HG02798 (cell line): ENCODE measurements around the gene EPS8L3.

Experiments used
- ATAC-seq: cut with Tn5 transposase; IDR thresholded peaks from one replicate; pipeline ENCODE4 v1.9.1; 2021; ENCODE audit warnings: mild to moderate bottlenecking; ENCODE audit not compliant: unreplicated experiment, poor library complexity

EPS8L3 gene

GRCh38 chr1:109782927-109783326 is 19.2 kb upstream of the EPS8L3 start:
- no peak for ATAC-seq

GRCh38 chr1:109782514-109782913 is 18.8 kb upstream of the EPS8L3 start:
- ATAC-seq, result no peak

GRCh38 chr1:109781806-109782205 is 18.1 kb upstream of the EPS8L3 start:
- ATAC-seq, result no peak

GRCh38 chr1:109780982-109781381 is 17.3 kb upstream of the EPS8L3 start:
- no peak for ATAC-seq

GRCh38 chr1:109777980-109778625 is 14.4 kb upstream of the EPS8L3 start:
- no peak for ATAC-seq

- no peak for ATAC-seq
These were observed 13.7 kb upstream of the EPS8L3 start for GRCh38 chr1:109777436-109777835.

- peak; percentile 80 for ATAC-seq
These were observed 13.2 kb upstream of the EPS8L3 start for GRCh38 chr1:109776911-109777310.

GRCh38 chr1:109776206-109776835 is 12.6 kb upstream of the EPS8L3 start:
- no peak for ATAC-seq

GRCh38 chr1:109775398-109775797 is 11.7 kb upstream of the EPS8L3 start:
- ATAC-seq, result no peak

GRCh38 chr1:109773900-109774485 is 10.3 kb upstream of the EPS8L3 start:
- no peak for ATAC-seq

- peak; percentile 74 for ATAC-seq
These were observed 9.6 kb upstream of the EPS8L3 start for GRCh38 chr1:109773203-109773899.

GRCh38 chr1:109772658-109773202 is 9.0 kb upstream of the EPS8L3 start:
- no peak for ATAC-seq

- no peak for ATAC-seq
These were observed 8.3 kb upstream of the EPS8L3 start for GRCh38 chr1:109771712-109772657.

GRCh38 chr1:109770331-109771095 is 6.8 kb upstream of the EPS8L3 start:
- no peak for ATAC-seq

GRCh38 chr1:109769330-109770078 is 5.8 kb upstream of the EPS8L3 start:
- no peak for ATAC-seq

- no peak for ATAC-seq
These were observed 5.1 kb upstream of the EPS8L3 start for GRCh38 chr1:109768820-109769219.

GRCh38 chr1:109768335-109768650 is 4.6 kb upstream of the EPS8L3 start:
- no peak for ATAC-seq

GRCh38 chr1:109767637-109768334 is 4.1 kb upstream of the EPS8L3 start:
- ATAC-seq, result no peak
